K562 (cell line): Measurements from ENCODE around the gene PPDPF. TPM values are rescaled to one million over a fixed set of nuclear protein-coding genes. Genes with fewer than 3 reads are reported as not detected.

Experiments used
- ATAC-seq: fragments of 200-7000 bp; cut with Tn5 transposase; 3 replicates; pipeline ENCODE4 v1.9.1; 2020; ENCODE audit warnings: moderate library complexity
- BruUV-seq: library from RNA; stranded (reverse); fragments of 400-500 nt; replicated peaks from 2 replicates; lab custom pipeline; 2021; lab: Mats Ljungman, UMichigan
- CTCF ChIA-PET: fragments of 300-600 bp; formaldehyde crosslinking; extraction: SDS; loops from one replicate; lab custom pipeline; 2021; ENCODE audit warnings: low intra/inter-chr PET ratio; lab: Yijun Ruan, JAX
- POLR2A ChIA-PET: fragments of 300-600, 350-650 bp; sonication (Branson Sonifier 250); formaldehyde crosslinking; extraction: SDS; loops from one replicate; lab custom pipeline; 2021; ENCODE audit warnings: antibody characterized with exemption, inconsistent platforms; lab: Yijun Ruan, JAX
- DNase-seq, 4 experiments: peaks; one replicate each; pipeline versions ENCODE4 v3.0.0 to v3.0.0-alpha.2; 2011 to 2018; ENCODE audit warnings: low spot score in 3 of 4, mixed read lengths in 3 of 4; ENCODE audit errors: extremely low read depth in 1 of 4
- FAIRE-seq: peaks from 2 replicates; lab custom pipeline; 2011; peaks lifted over from hg19 to GRCh38; lab: Jason Lieb, UNC
- H2AFZ ChIP-seq: 2 replicates; pipeline ENCODE4 v1.6.0; 2011; ENCODE audit warnings: low read depth, low read length, control low read depth, inconsistent platforms
- H3K27ac ChIP-seq: fragments of 200-600 bp; 3 replicates; pipeline ENCODE4 v1.8.0; 2011; ENCODE audit warnings: low read depth, mild to moderate bottlenecking, control low read depth, inconsistent platforms, low read length, moderate library complexity, mixed read lengths; ENCODE audit errors: extremely low read depth
- H3K27me3 ChIP-seq, 2 experiments: fragments of 300-600 bp in 1 of 2; 2 replicates in 1 of 2; 3 replicates in 1 of 2; pipeline versions ENCODE4 v1.6.0 to v1.8.0; 2011; ENCODE audit warnings: inconsistent platforms in 2 of 2, low read length in 2 of 2, mild to moderate bottlenecking in 1 of 2, mixed read lengths in 1 of 2, moderate library complexity in 1 of 2; ENCODE audit not compliant: control insufficient read depth in 2 of 2, insufficient read depth in 2 of 2
- H3K36me3 ChIP-seq: fragments of 300-600 bp; 3 replicates; pipeline ENCODE4 v1.8.0; 2011; ENCODE audit warnings: mild to moderate bottlenecking, low read length, inconsistent platforms; ENCODE audit not compliant: control insufficient read depth, insufficient read depth
- H3K4me1 ChIP-seq, 2 experiments: fragments of 200-600 bp in 1 of 2; replicated peaks in 1 of 2; 2 replicates in 1 of 2; 3 replicates in 1 of 2; pipeline versions ENCODE4 v1.5.1 to v1.8.0; 2011; ENCODE audit warnings: inconsistent platforms in 2 of 2, low read length in 2 of 2, mild to moderate bottlenecking in 1 of 2, mixed read lengths in 1 of 2, moderate library complexity in 1 of 2; ENCODE audit not compliant: control insufficient read depth in 2 of 2, insufficient read depth in 2 of 2
- H3K4me2 ChIP-seq: 2 replicates; pipeline ENCODE4 v1.6.1; 2011; ENCODE audit warnings: low read length, control low read depth, inconsistent platforms, mixed read lengths; ENCODE audit not compliant: insufficient read depth
- H3K4me3 ChIP-seq: fragments of 200-600 bp; sonication (generic), shearing (Covaris generic); 2 replicates; pipeline ENCODE4 v1.5.1; 2016; ENCODE audit warnings: control low read depth, inconsistent platforms
- H3K79me2 ChIP-seq: fragments of 200-600 bp; 3 replicates; pipeline ENCODE4 v1.8.0; 2011; ENCODE audit warnings: low read length, inconsistent platforms; ENCODE audit not compliant: control insufficient read depth, insufficient read depth
- H3K9ac ChIP-seq, 2 experiments: 2 replicates each; pipeline versions ENCODE4 v1.6.0 to v1.6.1; 2011; ENCODE audit warnings: low read depth in 2 of 2, low read length in 2 of 2, control low read depth in 1 of 2, inconsistent platforms in 1 of 2, mild to moderate bottlenecking in 1 of 2, mixed read lengths in 1 of 2; ENCODE audit not compliant: insufficient read depth in 1 of 2
- H3K9me1 ChIP-seq: one replicate; pipeline ENCODE4 v1.6.0; 2011; ENCODE audit warnings: inconsistent platforms, mild to moderate bottlenecking, low read length, moderate library complexity; ENCODE audit not compliant: control insufficient read depth, insufficient read depth
- H3K9me3 ChIP-seq: replicated peaks from 2 replicates; pipeline ENCODE4 v1.5.1; 2011; ENCODE audit warnings: low read depth, low read length, inconsistent platforms; ENCODE audit not compliant: control insufficient read depth, insufficient read depth
- H4K20me1 ChIP-seq: replicated peaks from 2 replicates; pipeline ENCODE4 v1.6.1; 2011; ENCODE audit warnings: low read length, inconsistent platforms, mixed read lengths; ENCODE audit not compliant: control insufficient read depth, insufficient read depth
- ATF2 ChIP-seq: sonication (generic); formaldehyde crosslinking; IDR thresholded peaks from 2 replicates; pipeline ENCODE4 v1.8.1; 2022; ENCODE audit warnings: missing genetic modification reagents
- BCOR ChIP-seq: fragments of 450-650 bp; IDR thresholded peaks from 2 replicates; pipeline ENCODE4 v1.6.1; 2016
- ELK1 ChIP-seq: sonication (generic); formaldehyde crosslinking; IDR thresholded peaks from 2 replicates; pipeline ENCODE4 v1.8.1; 2022; ENCODE audit warnings: missing genetic modification reagents
- GMEB1 ChIP-seq: fragments of 250-450 bp; sonication (Bioruptor Pico); IDR thresholded peaks from 2 replicates; pipeline ENCODE4 v1.4.0; 2020; ENCODE audit warnings: mild to moderate bottlenecking
- JUN ChIP-seq, 2 experiments: sonication (generic) in 1 of 2; formaldehyde crosslinking in 1 of 2; IDR thresholded peaks; 2 replicates each; pipeline versions ENCODE4 v1.6.1 to v1.8.0; 2012 to 2022; ENCODE audit warnings: borderline replicate concordance in 2 of 2, mild to moderate bottlenecking in 2 of 2, improper control_type of control experiment in 1 of 2, low read depth in 1 of 2, low read length in 1 of 2, missing genetic modification reagents in 1 of 2
- JUND ChIP-seq, 2 experiments: IDR thresholded peaks; 2 replicates in 1 of 2; 3 replicates in 1 of 2; pipeline ENCODE4 v1.6.1; 2011; ENCODE audit warnings: borderline replicate concordance in 2 of 2, low read depth in 2 of 2, low read length in 2 of 2, improper control_type of control experiment in 1 of 2, missing biosample characterization in 1 of 2, missing genetic modification characterization in 1 of 2, missing genetic modification reagents in 1 of 2
- KDM1A ChIP-seq, 2 experiments: fragments of 450-650 bp; IDR thresholded peaks; 2 replicates each; pipeline ENCODE4 v1.6.1; 2016; ENCODE audit warnings: mild to moderate bottlenecking in 2 of 2
- MCM3 ChIP-seq: fragments of 450-650 bp; IDR thresholded peaks from 2 replicates; pipeline ENCODE4 v1.6.1; 2016
- RBM25 ChIP-seq: fragments of 200-400 bp; formaldehyde crosslinking; IDR thresholded peaks from 2 replicates; pipeline ENCODE4 v1.6.1; 2018; ENCODE audit warnings: low read length, low read depth, moderate library complexity; ENCODE audit not compliant: severe bottlenecking
- SPI1 ChIP-seq: IDR thresholded peaks from 2 replicates; pipeline ENCODE4 v1.6.1; 2011; ENCODE audit warnings: low read depth, low read length, control low read depth, borderline replicate concordance
- VEZF1 ChIP-seq: fragments of 200-800 bp; sonication (Bioruptor generic); IDR thresholded peaks from 2 replicates; pipeline ENCODE4 v1.6.1; 2017; ENCODE audit warnings: missing genetic modification characterization, missing compliant biosample characterization
- ZNF644 ChIP-seq: fragments of 200-800 bp; sonication (Bioruptor generic); IDR thresholded peaks from 2 replicates; pipeline ENCODE4 v1.6.1; 2016; ENCODE audit warnings: low read depth, missing genetic modification characterization, missing compliant biosample characterization
- WGBS: fragments of 100-300 bp; shearing (Covaris generic); methylation state at CpG from one replicate; pipeline ENCODE4 v1.1.6; 2016; ENCODE audit warnings: low coverage, mixed read lengths; ENCODE audit not compliant: insufficient coverage; ENCODE audit errors: missing lambda C conversion rate; 5-methylcytosine and 5-hydroxymethylcytosine counted together
- in situ Hi-C: fragments of 300-500 bp; cut with MboI; formaldehyde crosslinking; loops from 4 replicates; pipeline ENCODE4 v1.15.0; 2018; ENCODE audit warnings: inconsistent platforms, mixed read lengths
- intact Hi-C: fragments of 100-400 bp; cut with micrococcal nuclease; formaldehyde crosslinking; loops from 2 replicates; pipeline ENCODE4 v1.14.2; 2022
- polyA plus RNA-seq, 8 experiments: library from polyadenylated mRNA; depleted of rRNA in 4 of 8; stranded (reverse) in 5 of 8; unstranded in 3 of 8; fragments of >200 nt; fragmentation: Nextera tagmentation in 2 of 8; fragmentation: Illumina TruSeq in 1 of 8; extraction: Ambion mirVana in 2 of 8; extraction: Trizol in 1 of 8; gene quantifications; 2 replicates each; pipeline versions ENCODE4 v1.2.1 to v1.2.3, GENCODE V29; 2011 to 2014; ENCODE audit warnings: inconsistent platforms in 1 of 8, missing spikeins in 1 of 8
- total RNA-seq, 7 experiments: library from RNA; depleted of rRNA in 6 of 7; stranded (reverse); fragments of >200 nt in 6 of 7; fragmentation: Illumina TruSeq in 2 of 7; extraction: Trizol in 2 of 7; gene quantifications; 2 replicates each; pipeline versions ENCODE4 v1.2.1 to v1.2.3, GENCODE V29; 2011 to 2021; ENCODE audit warnings: low replicate concordance in 1 of 7

PPDPF gene
- total and polyA plus RNA-seq, 9 of the 15 experiments (the other 6 are each of a cell fraction or from before 2014, with no cell fraction given): 0.77 to 233 (median 10.5) TPM

GRCh38 chr20:63501818-63502670, 18.5 kb upstream of the PPDPF start:
- in situ Hi-C loops: no loop called here
- TF ChIP-seq MCM3 (no peak), ELK1 (no peak), GMEB1 (CRISPR knock-in tag) (no peak), VEZF1 (peak; percentile 47), SPI1 (no peak), JUND (IDR thresholded peaks at IDR 0.05; ENCODE audit: borderline replicate concordance, low read depth, low read length) (peak; percentile 77), JUND (tag; IDR thresholded peaks at IDR 0.05; ENCODE audit: borderline replicate concordance, low read depth, low read length) (peak; percentile 64; the same call in 2 of the 3 replicates), KDM1A (IDR thresholded peaks at IDR 0.05) (peak in 1 of 2 experiments; percentile 63; a peak in 1 of 4 replicates), BCOR (0 out of 2 replicates have a peak, but pooled peaks have one; percentile 74), RBM25 (no peak), ATF2 (CRISPR knock-in tag) (peak; percentile 91; the same call in 1 of the 2 replicates), ZNF644 (tag) (no peak), JUN (IDR thresholded peaks at IDR 0.05; ENCODE audit: borderline replicate concordance, low read depth, low read length) (peak; percentile 53; the same call in 1 of the 2 replicates), JUN (CRISPR knock-in tag; IDR thresholded peaks at IDR 0.05; ENCODE audit: borderline replicate concordance) (peak; percentile 41; the same call in 1 of the 2 replicates)

More at GRCh38 chr20:63501818-63502670, 18.5 kb upstream of the PPDPF start:
- H3K4me3 ChIP-seq: no peak overlapping the region
- 0 out of 2 replicates have a peak, but pooled peaks cover 1% of the 10 kb centered on the region for H4K20me1 ChIP-seq
- no peaks in the 10 kb centered on the region for H3K79me2 ChIP-seq
- intact Hi-C loops: no loop called here
- H3K4me2 ChIP-seq: peak overlapping the region; percentile 46; the same call in 1 of the 2 replicates
- BruUV-seq: no TSS peak
- DNase-seq: peak; percentile 56 to 93 (median 91)
- H3K27ac ChIP-seq: no peak overlapping the region
- H3K9me3 ChIP-seq: peaks cover 6% of the 10 kb centered on the region
- H3K9me1 ChIP-seq: no peaks in the 10 kb centered on the region
- 17% methylated on average over 18 of the region's 26 CpGs for WGBS
- H3K36me3 ChIP-seq: no peaks in the 10 kb centered on the region
- ChIA-PET POLR2A (interaction anchor here (2.5 kb wide), 1 partner anchor 19 kb away, joined by 7 read pairs; the partner anchor contains the start of gene PPDPF), CTCF (no interaction called here)
- peaks cover 9 to 15% of the 10 kb centered on the region in 2 experiments; a peak in 3 of 5 replicates for H3K27me3 ChIP-seq
- peak; percentile 59 for FAIRE-seq
- peak overlapping the region in 1 of 2 experiments; percentile 43; a peak in 1 of 4 replicates for H3K9ac ChIP-seq
- peak; percentile 48 for ATAC-seq
- H2AFZ ChIP-seq: peak overlapping the region; percentile 70
- peaks cover 0 to 65% of the 10 kb centered on the region in 2 experiments; a peak in 3 of 5 replicates for H3K4me1 ChIP-seq
